ENCODE results near the gene ZFYVE1.
A peak's percentile ranks its signal among the peaks of the same experiment; 100 is the strongest.
"Not testable (repeated sequence)": the region's sequence is repeated elsewhere in the genome, so short reads cannot be mapped to it uniquely, and the experiment has no call there.

ZFYVE1 gene

GRCh38 chr14:73026845-73027542, at the start of gene ZFYVE1:
Gene ZFYVE1 (minus strand): TSS chr14:73027106. CDS start chr14:73024508, 2,598 bp downstream.
- peak; percentile 99 to 100 for DNase-seq

DNA sequence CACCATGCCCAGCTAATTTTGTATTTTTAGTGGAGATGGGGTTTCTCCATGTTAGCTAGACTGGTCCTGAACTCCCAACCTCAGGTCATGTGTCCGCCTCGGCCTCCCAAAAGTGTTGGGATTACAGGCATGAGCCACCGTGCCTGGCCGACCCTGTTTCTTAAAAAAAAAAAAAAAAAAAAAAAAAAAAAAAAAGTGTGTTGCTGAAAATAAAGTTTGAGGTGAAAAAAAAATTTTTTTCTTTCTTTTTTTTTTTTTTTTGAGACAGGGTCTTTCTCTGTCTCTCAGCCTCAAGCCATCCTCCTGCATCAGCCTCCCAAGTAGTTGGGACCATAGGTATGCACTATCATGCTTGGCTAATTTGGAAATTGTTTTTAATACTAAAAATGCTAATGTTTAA, 42.7 kb upstream of the ZFYVE1 start:
- no peak for DNase-seq

DNA sequence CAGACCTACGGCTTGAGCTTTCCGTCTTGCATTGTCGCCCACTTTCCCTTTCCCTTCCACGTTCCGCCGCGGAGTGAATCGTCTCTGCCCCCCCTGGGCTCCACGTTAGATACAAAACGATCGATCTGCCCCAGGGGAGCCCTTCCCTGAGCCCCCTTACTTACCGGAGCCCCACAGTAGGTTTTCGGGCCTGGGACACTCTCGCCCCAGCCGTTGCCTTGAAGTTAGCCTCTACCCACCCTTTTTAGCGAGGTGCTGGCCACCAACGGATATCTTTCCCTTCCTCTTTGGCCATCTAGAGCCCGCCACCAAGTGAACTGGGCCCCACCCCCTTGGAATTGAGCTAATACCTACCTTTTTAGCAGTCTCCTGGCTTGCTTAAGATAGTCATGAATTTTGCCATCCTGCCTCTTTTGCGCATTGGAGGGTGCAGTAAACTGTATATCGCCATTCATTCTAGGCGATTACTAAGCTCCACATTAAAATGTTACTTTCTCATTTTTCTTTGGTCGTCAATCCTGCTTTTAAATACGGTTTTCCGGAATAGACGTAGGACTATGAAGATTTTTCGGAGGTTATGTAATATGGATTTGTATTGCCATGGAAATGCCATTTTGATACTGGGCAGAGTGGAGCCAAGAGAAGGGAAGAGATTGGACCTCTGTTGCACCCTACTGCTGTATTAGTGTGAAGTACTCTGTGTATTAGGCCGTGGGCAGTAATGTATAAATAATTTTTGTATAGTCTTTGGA, 32.2 kb upstream of the ZFYVE1 start:
- peak; percentile 66 to 72 for DNase-seq

- DNase-seq = peak; percentile 99 to 100
Measured at GRCh38 chr14:73058224-73058921, 31.5 kb upstream of the ZFYVE1 start, which contains the start of gene RBM25. Gene RBM25 (plus strand): TSS chr14:73058534. CDS start chr14:73071642, 13,108 bp downstream.

- no peak for DNase-seq
Measured at GRCh38 chr14:73057944-73058223, 31.0 kb upstream of the ZFYVE1 start.

- no peak for DNase-seq
Measured at GRCh38 chr14:73055251-73055650, 28.3 kb upstream of the ZFYVE1 start.

DNA sequence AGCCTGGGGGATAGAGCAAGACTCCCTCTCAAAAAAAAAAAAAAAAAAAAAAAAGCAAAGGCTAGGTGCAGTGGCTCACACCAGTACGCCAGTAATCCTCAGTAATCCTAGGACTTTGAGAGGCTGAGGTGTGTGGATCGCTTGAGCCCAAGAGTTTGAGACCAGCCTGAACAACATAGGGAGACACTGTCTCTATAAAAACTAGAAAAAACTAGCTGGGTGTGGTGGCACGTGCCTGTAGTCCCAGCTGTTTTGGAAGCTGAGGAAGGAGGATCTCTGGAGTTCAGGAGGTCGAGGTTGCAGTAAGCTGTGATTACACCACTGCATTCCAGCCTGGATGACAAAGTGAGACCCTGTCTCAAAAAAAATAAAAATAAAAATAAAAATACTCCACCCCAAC, 22.5 kb upstream of the ZFYVE1 start:
- DNase-seq = peak; percentile 11 to 38

DNA sequence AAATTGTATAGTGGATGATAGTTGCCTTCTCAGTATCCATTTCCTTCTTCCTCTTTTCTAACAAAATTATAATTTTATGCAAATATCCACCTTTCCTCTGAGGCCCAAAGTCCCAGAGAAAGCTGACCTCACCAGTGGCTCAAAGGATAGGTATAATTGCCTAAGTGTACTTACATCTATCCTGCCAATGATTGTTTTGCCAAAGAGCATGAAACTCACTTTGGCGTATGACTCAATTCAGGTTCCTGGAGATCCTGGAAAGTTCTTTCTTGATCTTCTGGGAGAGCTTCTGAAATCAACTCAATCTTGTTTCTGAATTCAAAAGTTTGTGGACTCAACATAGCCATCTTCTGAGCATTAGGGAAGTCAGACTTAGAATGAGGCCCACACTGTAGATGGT, 20.9 kb upstream of the ZFYVE1 start:
- no peak for DNase-seq

GRCh38 chr14:73036706-73037450, 10.0 kb upstream of the ZFYVE1 start:
- not testable (repeated sequence) for DNase-seq

DNA sequence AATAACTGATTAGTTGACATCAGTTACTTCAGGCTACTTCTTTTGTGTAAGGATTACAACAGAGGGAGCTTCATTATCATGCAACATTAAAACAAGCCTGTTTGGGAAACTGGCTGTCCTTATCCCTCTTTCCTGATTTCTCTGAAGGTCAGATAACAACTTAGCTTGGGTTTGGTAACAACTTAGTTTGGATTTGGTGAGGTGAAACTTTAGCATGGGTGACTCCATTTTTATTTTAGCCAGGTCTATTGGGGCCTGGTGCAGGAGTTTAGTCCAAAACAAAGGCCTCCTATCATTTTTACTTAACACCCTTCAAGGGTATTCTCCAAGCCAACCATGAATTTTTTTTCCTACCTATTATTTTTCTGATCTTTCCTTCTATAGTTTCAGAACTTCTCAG, 1.1 kb upstream of the ZFYVE1 start:
- DNase-seq = no peak

- DNase-seq = no peak
Measured at GRCh38 chr14:73027546-73027945, 640 bp upstream of the ZFYVE1 start.

DNA sequence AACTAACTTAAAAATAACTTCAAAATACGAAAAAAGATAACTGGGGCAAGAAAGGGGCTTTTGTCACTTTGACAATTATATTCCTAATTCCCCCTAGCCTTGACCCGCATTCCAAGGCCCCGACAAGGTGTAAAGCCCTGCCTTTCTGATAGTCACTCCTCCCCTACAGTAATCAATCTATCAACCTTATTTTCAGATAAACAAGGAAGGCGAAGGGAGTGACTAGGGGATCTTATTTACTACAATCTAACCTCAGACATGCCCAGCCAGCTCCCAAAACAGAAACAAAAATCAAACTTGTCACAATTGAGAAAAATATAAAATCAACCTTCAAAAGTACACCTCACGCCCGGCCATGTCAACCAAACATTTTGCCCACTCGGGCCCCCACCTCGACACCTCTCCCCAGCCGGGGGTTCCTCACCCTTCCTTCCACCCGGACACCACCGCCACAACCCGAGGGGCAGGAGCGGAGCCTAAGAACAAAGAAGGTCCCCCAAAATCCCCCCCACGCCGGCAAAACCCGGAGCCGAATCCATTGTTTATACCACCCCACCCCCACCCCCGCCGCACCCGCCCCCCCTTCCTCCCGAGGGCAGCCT, 562 bp downstream of the ZFYVE1 start:
- DNase-seq = no peak

- DNase-seq = no peak
Measured at GRCh38 chr14:73025544-73025943, 1.4 kb downstream of the ZFYVE1 start.

DNA sequence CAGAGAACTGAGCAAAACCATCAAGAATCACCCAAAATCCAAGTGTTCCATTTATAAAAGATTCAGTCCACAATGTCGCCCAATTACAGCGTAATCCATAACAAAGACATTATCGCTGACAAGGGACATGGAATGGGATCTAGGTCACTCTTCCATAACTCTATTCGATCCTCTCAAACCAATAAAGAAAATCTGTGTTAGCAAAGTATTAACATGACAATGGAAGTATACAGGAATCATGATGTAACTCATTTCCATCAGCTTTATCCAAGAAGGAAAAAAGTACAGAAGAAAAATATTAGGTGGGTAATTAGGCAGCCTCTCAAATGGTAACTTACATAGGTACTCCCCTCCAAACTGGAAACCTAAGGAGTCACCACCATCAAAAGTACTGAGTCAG, 4.9 kb downstream of the ZFYVE1 start:
- DNase-seq = no peak

GRCh38 chr14:73016011-73016410, 10.9 kb downstream of the ZFYVE1 start:
- not testable (repeated sequence) for DNase-seq

GRCh38 chr14:73015552-73015951, 11.4 kb downstream of the ZFYVE1 start:
- not testable (repeated sequence) for DNase-seq

- DNase-seq = no peak
Measured at GRCh38 chr14:73014105-73014504, 12.8 kb downstream of the ZFYVE1 start.

GRCh38 chr14:73011189-73011588, 15.7 kb downstream of the ZFYVE1 start:
- DNase-seq = not testable (repeated sequence)

GRCh38 chr14:73008501-73008900, 18.4 kb downstream of the ZFYVE1 start:
- peak in 1 of 2 experiments; percentile 18 for DNase-seq

DNA sequence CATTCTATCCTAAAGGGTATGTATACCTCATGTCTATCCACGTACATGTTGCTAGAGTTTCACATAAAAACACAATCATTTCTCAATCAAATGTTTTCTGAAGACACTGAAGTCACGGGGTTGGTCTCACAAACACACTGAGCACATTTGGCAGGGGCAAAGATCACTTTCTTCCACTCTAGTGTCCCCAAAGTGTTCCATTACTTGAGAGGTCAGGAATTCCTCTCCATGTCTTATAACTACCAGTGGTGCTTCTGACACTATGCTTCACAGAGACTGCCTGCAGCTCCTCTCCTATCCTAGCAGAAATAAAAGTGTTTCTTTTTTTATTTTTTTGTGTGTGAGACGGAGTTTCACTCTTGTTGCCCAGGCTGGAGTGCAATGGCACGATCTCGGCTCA, 19.1 kb downstream of the ZFYVE1 start:
- no peak for DNase-seq

DNA sequence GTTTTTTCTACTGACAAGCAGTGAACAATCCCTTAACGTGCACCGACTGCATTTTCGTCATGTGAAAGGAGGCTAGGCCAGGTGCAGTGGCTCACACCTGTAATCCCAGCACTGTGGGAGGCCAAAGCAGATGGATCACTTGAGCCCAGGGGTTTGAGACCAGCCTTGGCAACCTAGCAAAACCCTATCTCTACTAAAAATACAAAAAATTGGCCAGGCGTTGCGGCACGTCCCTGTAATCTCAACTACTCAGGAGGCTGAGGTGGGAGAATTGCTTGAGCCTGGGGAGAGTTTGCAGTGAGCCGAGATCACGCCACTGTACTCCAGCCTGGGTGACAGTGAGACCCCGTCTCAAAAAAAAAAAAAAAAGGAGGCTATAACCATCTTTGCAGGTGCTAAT, 22.3 kb downstream of the ZFYVE1 start:
- DNase-seq = not testable (repeated sequence)

- no peak for DNase-seq
Measured at GRCh38 chr14:73003681-73004080, 23.2 kb downstream of the ZFYVE1 start.

- DNase-seq = no peak
Measured at GRCh38 chr14:73000073-73000472, 26.8 kb downstream of the ZFYVE1 start.
